ENCODE results near the gene CLK4.
"Not testable (repeated sequence)": the region's sequence is repeated elsewhere in the genome, so short reads cannot be mapped to it uniquely, and the experiment has no call there.

The CLK4 gene

DNA sequence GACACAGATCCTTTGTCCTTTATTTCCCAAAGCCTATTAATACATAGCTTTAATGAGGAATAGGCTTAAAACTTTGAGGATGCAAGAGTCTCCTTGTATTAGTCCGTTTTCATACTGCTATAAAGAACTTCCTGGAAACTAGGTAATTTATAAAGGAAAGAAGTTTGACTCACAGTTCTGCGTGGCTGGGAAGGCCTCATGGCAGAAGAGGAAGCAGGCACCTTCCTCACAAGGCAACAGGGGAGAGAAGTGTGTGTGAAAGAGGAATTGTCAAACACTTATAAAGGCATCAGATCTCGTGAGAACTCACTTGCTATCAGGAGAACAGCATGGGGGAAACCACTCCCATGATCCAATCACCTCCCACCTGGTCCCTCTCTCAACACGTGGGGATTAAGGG is 5.4 kb upstream of the CLK4 start:
- no peak for DNase-seq

DNA sequence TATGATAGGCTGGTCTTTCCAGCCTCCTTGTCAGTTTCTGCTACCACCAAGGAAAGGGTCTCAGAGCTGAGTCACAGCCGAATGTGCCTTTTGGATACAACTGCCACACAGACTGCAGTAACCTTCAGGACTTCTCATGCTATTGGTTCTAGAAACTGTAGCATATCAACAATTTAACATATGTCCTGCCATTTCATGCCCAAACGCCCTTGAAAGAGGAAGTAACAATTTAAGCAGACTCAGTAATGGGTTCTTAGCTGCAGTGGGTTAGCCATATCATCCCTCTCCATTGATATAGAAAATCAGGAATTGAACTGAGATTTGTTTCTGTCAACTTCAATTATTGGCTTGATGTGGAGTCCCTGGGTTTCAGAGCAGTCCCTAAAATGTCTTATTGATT is 4.1 kb upstream of the CLK4 start:
- no peak for DNase-seq

DNA sequence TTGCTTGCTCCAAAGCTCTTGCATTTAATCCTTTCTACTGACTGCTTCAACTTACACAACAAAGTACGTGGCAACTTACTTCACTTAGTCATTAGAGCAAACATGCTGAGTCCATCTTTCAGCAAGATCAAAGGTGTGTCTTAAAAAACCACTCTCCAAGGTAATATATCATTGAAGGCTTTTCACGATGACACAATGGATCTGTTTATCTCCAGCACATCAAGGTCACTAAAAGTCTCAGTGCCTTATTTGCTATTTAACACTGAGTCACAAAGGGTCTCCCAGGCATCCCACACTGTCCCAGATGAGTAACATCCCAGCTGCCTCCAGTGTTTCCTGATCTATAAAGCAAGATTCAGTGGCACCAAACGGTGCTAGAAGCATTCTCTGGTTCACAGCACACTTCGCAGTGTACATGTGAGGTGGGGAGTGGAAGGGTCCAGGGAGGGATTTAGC is 3.7 kb upstream of the CLK4 start:
- DNase-seq: no peak

DNA sequence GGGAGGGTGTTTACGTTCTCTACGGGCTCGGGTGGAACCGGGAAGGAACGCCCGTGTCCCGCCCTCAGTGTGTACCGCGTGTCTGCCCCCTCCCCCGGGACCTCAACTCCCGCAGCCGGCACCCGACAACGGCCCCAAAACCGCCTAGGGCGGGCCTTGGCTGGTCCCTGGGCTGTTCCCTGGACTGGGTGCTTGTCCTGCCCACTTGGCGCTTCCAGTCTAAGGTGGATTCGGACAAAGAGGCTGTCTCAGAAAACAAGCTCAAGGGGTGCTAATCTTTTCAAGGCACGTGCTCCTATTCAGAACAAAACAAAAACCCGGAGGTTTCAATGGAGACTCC is 379 bp upstream of the CLK4 start:
- no peak for DNase-seq

DNA sequence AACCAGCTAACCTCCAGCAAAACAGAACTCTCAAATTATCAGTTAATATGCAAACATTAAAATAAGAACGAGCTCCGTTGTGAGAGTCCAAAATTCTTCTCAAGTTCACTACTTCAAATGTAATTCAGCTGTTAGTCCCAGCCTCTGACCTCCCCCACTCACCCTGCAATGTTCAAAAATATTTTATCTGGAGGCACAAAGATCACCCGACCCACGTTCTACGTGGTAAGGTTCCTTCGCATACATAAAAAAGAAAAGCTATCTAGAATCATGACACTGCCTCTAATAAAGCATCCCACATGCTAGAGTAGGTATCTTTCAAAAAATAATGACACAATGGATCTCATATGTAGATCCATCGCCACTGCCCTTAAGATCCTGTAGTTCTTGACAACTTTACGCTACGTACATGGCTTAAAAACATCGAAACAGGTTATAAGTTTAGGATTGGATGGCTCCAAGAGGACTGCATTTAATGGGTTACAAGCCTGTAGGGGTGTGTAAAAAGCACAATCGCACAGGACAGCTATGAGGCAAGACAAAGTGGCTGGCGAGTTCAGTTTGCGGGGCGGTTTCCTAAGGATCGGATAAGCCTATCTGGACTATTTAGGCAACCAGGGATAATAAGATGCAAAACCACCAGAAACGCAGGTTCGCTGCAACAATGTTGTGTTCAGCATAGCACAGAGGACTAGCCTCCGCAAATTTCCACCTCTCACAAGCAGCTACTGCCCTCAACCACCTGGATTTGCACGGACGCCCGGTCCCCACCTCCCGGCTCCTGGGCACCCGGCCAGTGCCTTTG is 969 bp downstream of the CLK4 start:
- DNase-seq: no peak

DNA sequence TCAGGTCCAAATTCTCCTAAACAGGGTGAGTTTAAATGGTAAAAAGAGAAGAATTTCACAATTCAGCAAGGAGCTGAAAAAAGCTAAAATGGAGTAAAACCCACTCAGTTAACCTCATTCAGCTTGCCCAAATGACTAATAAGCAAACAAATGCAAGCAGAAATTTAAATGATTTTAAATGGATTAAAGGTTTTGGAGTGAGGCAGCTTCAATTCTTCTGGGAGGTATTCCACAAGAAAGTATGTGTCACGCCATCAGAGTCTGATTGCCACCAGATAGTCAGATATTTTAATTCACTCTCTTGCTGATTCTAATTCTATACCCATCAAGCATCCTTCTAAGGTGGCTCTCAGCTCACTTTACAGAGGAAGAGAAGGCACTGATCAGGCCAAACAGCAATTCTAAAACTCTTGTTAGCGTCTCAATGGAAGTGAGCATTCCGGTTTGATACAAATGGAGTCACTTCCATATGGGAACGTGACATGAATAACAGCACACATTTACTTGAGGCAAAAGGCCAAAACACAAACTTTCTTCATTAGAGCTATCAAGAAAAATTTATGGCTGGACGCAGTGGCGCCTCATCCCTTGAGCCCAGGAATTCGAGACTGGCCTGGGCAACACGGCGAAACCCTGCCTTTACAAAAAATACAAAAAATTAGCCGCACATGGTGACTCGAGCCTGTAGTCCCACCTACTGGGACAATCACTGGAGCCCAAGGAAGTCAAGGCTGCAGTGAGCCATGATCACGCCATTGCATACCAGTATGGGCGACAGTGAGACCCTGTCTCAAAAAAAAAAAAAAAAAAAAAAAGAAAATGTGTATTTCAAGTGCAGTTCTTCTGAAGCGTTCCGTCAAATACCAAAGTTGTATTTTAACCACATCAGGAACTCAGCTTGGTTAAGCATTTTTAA is 2.0 kb downstream of the CLK4 start:
- DNase-seq: no peak

DNA sequence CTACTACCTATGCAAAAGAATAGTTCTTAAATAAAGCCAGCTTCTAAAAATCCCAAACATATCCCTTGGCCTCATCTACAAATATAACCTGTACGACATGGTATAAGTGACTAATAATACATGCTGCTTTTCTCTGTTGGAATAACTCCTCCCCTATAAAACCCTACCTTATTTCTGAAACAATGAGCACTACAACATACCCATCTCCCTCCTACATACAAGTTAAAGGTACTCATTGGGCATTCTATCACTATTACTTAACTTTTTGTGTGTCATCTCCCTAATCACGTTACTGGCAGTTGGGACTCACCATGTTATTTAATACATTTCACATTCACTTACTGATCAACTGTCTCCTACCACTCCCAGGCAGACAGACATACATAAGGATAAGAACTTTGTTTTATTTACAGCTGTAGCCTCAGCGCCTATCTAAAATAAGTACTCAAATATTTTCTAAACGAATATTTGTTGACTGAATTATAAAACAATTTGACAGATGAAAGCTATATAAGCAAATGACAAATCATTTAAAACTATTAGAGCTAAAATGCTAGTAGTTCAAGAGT is 4.1 kb downstream of the CLK4 start:
- no peak for DNase-seq

DNA sequence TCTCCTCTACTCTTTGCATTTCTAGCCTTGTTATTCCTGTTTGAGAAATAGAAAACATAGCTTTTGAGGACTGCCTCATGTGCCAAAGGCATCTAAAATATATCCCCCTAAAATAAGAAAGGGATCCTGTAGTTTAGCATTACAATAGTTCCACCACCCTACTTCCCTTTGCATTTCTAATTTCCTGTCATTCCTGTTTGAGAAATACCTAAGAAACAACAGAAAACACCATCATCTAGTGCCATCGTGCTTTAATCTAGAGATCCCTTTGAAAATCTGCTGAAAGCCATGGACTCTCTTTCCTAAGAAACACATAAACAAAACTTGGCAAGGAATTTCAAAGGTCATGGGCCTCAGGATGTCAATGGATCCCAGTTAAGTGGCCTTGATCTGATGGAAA is 7.5 kb downstream of the CLK4 start:
- DNase-seq: no peak

DNA sequence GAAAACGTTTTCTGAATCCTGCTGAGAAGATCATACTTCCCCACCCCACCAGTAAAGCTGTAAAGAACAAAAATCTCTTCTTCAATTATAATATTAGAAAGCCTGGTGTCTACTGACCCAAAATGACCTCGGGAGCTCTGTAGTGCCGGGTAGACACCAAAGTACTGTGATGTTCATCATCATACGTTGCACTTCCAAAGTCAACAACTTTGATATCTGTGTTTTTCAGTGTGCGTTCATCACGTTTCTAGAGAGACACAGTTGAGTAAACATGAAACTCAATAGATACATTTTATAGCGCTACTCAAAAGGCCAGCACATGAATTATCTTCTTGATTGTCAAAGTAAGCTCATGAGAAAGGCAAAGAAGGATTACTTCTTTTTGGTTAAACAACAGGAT is 14.6 kb downstream of the CLK4 start:
- DNase-seq: no peak

DNA sequence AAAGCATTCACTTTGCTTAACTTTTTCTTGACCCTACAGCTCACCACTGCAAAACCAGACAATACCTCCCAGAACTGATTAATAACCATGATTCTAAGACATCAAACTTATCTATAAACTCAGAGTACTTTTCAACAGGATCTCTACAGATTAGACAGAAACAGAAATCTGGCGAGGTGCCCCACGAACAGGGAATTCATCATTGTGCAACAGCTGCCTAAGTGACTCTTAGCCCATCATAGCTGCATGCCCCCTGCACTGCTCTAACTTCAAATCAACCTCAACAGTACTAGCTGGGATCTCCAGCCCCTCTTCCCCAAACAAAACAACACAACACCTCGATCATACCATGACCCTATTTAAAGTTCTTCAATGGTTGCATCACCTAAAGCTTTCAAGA is 20.6 kb downstream of the CLK4 start:
- DNase-seq: no peak

DNA sequence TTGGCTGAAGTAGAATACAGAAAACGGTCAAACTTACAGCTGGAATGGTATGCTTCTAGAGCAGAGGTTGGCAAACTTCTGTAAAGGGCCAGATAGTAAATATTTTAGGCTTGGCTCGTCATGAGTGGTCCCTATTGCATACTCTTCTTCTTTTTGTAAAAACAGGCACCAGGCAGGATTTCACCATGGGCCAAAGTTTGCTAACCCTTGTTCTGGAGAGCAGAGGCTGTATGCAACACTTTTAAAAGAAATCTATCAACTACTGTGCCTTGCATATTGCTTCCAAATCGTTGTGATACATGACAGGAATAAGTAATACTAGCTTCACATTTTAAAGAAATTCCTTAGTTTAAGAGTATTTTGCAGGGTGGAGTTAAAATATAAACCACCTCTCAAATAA is 21.1 kb downstream of the CLK4 start:
- DNase-seq: no peak

DNA sequence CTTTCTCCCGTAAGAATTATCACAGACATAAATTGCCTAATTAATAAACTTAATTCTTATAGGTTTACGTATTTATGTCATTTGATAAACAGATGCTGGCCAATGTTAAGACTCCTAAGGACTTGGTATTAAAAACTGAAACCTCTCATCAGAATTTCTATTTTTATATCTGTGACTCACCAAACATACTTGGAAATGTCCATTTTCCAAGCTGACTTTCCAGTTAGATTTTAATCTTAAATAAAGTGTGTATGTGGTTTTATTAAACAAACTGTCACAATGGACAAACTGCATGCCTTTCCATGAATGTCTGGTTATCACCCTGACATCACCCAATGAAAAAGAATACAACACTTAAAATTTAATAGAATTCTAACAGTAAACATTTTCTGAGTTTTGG is 24.1 kb downstream of the CLK4 start:
- no peak for DNase-seq

DNA sequence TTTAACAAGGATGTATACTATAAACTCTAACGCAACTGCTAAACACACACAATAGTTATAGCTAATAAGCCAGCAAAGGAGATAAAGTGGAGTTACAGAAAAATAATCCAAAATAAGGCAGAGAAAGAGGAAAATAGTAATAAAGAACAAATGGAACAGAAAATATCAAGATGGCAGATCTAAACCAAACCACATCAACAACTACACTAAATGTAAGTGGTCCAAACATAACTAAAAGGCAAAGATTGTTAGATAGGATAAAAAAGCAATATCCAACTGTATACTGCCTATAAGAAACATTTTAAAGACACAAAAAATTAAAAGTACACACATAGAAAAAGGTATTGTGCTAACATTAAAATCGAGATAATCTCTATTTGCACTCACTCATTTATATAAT is 31.1 kb downstream of the CLK4 start:
- DNase-seq: no peak

DNA sequence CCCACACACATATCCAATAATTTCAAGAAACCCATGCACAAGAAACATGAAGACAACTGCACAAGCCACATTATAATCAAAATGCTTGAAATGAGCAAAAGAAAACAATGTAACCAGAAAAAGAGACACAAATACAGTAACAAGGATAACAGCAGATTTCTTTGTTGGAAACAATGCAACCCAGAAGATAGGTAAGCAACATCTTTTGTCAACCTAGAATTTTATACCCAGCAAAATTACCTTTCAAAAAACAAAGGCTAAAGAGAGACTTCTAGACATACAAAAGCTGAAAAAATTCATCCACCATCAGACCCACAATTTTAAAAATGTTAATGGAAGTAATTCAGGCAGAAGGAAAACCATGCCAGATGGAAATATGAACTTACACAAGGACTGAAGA is 31.7 kb downstream of the CLK4 start:
- DNase-seq: no peak

DNA sequence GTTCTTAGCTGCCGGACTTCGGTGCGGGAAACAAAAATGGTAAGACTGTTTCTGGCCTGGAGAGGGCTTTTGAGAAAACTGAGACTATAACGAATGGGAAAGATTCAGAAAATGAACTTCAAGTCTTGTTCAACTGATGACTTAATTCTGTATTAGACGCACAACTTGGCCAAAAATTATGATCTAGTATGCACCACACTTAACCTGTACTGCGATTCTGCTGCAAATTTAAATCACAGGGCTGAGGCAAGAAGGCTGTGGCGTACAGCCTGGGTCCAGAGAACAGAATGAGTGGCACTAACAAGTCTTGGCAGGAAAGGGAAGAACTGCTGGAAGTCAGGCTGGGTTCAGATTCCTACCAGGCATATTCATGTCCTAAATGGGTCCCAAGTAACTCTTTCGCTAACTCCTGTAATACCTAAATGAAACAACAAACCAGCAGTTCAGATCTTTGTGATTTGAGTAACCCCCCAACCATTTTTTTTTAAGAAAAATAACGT is 35.9 kb downstream of the CLK4 start:
- no peak for DNase-seq

DNA sequence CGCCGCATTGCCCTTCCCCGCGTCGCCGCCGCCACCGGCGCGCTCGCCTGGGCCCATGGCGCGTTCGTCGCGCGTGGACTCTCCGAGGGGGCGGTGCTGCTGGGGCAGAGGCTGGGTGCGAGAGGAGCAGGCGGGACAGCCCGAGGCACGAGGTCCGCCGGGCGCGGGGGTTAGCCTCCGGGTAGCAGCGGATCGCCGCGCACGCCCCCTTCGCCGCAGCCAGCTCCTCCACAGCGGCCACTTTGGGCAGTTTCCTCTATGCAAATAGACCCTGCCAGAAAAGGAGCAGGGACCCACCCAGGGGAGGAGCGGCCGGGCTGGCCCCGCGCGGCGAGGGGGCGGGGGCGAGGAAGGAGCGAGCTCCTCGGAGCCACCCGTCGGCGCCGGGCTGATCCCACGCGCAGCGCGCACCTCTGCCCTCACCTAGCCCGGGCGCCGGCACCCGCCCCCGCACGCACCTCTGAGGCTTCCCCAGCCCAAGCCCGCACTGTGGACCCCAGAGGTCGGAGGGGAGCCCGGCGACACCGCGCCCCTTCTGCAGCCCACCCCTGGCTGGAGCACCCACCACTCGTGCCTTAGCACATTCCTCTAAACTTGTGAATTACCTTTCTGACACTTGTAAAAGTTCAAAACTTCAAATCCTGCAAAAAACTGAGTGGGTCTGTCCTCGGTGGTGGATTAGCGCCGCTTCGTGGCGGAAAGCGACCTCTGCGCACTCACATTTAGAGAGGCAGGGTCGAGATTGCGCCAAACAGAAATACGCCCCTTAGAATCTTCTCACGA is 36.5 kb downstream of the CLK4 start, which contains the start of gene COL23A1:
COL23A1 (minus strand) TSS at position 253 of the 783 bp plus-strand sequence.
- DNase-seq: peak; percentile 41

DNA sequence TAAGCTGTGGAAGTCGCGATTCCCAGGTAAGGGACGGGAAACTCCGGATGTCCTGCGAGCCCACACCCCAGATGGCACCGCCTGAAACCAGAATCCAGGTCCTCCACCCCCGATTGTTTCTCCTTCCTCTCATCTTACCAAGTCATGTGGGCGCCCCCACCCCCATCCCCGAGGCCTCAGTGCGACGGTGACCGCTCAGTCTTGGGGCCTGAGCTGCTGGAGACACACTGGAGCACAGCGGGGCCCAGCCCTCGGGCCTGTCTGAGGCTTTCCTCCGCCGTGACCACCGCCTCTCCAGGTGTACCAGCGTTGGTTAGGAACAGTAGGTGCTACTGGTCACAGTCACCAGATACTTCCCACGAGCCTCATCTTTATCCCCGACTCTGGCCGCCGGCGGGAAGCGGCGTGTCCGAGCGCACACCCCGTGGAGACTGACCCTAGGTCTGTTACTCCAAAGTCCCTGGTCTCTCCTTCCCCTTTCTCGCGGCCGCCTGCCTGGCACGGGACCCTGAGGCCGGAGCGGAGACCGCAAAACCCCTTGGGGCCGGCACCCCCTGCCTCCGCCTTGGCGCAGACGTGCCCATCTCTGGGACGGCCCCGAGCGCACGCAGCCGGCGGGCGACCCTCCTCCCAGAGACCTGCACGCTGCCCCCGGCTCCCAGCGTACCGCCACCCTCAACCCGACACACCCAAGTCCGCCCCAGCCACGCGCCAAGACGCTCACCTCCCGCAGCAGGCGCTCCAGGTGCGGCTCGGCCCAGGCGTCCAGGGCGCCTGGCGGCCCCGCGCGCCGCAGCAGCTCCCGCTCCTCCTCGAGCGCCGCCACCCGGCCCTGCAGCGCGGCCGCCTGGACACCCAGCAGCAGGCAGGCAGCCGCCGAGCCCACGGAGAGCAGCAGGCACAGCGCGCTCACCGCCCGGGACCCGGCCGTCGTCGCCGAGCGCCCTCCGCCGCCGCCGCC is 37.4 kb downstream of the CLK4 start:
- DNase-seq: no peak

DNA sequence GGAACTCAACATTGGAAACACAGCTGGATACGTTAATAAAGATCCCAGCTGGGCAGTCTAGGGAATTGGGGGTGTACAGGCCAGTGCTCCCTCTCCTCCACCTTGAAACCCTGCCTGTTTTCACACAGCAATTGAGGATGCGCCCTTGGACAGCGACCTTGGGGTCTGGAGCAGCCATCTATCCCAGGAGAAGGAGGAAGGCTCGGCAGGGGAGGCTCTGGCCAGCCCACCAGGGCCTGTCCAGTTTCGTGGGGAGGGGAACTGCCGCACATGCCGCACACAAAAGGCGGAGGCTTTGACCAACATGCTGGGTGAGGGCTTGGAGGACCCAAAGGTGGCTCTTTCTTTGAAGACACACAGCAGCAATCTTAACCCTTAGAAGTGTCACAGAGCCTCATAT is 38.1 kb downstream of the CLK4 start:
- DNase-seq: no peak

DNA sequence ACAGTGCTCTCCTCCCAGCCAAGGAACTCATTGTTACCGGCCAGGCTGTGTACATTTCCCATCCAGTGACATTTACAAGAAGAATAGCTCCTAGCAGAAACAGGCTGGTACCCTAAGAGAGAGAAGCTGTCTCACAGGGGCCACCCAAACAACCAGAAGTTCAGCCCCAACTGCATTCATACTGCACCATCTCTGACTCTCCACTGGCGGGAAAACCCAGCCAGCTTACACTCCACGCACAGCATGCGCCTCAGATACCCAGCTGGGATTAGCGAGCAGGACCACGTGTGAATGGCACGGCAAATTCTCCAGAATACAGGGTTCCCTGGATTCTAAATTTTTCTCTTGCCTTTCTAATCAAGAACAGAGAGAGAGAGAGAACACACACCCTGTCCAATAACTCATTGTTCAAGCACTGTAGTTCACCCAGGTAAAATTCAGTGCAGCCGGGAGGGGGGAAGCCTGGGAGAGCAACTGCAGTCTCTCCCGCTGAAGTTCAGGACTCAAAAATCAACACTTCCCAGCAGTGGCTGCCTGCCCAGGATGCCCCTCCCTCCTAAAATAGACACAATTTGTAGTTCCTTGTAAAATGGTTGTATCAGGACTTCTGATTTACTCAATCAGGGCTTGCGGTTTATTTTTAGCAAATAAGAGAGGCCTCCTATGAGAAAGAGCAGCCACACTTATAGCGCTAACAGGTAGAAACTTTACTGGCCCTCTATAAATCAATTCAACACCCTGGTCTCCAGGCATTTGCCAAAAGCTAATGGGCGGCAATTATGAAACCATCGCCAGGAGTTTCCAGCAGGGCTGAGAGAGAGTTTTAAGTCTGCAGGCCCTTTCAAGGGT is 38.9 kb downstream of the CLK4 start:
- DNase-seq: no peak

DNA sequence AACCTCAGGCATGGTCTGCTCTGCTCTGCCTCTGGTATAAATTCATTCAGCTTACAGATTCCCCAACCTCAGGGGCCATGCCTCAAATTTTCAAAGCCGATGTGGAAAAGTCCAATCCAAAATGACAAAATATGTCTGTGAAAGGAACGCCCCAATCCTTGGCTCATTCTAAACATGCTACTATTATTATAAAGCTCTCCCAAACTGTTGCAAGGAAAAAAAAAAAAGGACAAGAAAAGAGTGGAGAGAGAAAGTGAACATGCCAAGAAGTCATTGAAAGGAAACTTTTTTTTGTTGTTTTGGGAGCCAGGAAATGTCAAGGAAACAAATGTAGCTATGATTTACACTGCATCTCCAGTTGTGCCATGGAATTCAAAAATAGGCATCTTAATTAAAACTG is 40.5 kb downstream of the CLK4 start:
- DNase-seq: no peak

DNA sequence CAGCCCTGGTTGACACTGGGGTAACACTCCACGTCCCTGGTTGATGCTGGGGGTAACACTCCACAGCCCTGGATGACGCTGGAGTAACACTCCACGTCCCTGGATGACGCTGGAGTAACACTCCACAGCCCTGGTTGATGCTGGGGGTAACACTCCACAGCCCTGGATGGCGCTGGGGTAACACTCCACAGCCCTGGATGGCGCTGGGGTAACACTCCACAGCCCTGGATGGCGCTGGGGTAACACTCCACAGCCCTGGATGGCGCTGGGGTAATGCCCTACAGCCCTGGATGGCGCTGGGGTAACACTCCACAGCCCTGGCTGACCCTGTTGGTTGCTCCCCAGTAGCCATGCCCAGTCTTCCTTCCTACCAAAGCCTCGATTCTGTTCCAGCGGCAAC is 41.4 kb downstream of the CLK4 start:
- DNase-seq: not testable (repeated sequence)
